Mucosa of gallbladder (tissue), 1 donor: ENCODE measurements around the gene TMEM272. TPM values are rescaled to one million over a fixed set of nuclear protein-coding genes. Genes with fewer than 3 reads are reported as not detected.

Experiments used
- DNase-seq: peaks from one replicate; pipeline ENCODE4 v3.0.0-alpha.2; 2020; ENCODE audit warnings: low spot score
- total RNA-seq: library from RNA; stranded (reverse); gene quantifications from one replicate; pipeline ENCODE4 v1.2.1, GENCODE V29; 2021
- donor health status: DM: no; HTN: no; CAD: no.

Gene TMEM272
- total RNA-seq, 1 donor from 2014 or later, result 1.0 TPM

- DNase-seq, result no peak
These were observed 39.7 kb downstream of the TMEM272 start for GRCh38 chr13:51805313-51805712.

GRCh38 chr13:51804295-51805172 lies 40.4 kb downstream of the TMEM272 start:
- no peak for DNase-seq

DNA sequence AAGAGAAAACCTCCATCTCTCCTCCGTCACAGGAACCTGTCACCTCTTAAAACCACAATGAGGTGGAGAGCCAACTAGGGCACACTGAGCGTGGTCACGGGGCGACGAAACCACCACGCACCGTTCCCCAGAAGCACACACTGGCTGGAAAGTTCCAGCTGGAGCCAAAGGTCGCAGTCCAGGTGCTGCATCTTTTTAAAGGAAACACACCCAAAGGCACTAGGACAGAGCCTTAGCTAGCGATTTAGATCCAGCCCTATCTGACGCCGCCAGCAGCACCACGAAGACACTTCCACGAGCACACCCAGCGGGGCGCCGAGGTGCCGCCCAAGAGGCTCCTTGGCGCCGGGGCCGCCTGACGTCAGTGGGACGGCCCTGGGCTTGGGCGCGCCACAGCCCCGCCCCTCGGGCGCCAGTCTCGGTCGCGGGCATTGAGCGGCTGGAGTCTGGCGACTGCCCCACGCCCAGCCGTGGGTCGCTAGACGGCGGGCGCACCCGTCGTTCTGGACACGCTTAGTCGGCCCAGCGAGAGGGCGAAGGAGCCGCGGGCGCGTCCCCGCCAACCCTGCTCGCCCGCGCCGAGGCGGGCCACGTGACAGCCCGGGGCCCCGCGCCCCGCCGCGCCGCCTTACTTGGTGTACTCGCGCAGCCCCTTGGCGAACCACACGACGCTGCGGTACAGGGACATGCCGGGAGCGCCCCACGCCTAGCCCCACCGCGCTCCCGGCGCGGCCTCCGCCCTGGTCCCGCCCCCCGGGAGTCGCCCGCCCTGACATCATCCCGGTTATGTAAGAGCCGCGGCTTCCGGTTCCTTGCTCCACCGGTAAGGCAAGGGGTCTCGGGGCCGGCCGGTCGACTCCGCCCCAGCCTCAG lies 41.3 kb downstream of the TMEM272 start, which contains the start of gene DHRS12:
TSS of gene DHRS12 (minus strand) at position 742 of the 873 bp plus-strand sequence. CDS start 4,504 bp downstream, outside the sequence.
- peak; percentile 92 for DNase-seq

GRCh38 chr13:51802631-51803418 lies 42.2 kb downstream of the TMEM272 start:
- no peak for DNase-seq

DNA sequence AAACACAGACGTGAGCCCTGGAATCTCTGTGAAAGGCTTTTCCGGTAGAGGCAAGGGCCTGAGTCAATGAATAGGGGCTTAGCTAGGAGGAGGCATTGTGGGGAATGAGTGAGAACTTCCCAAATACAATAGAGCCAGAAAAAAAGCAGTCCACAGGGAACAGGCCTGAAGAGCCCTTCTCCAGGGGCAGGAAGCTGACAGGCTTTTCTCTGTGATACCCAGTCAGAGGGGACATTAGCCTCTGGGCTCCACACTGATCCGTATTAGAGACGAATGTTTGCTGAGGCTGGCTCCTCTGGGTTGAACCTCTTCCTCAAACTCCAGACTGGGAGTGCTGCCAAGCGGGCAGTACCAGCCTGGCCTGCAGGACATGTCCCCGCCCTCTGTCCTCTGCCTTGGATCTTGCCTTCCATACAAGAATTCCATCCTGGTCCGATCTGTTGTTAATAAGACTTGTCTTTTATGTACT lies 43.3 kb downstream of the TMEM272 start:
- peak; percentile 88 for DNase-seq

DNA sequence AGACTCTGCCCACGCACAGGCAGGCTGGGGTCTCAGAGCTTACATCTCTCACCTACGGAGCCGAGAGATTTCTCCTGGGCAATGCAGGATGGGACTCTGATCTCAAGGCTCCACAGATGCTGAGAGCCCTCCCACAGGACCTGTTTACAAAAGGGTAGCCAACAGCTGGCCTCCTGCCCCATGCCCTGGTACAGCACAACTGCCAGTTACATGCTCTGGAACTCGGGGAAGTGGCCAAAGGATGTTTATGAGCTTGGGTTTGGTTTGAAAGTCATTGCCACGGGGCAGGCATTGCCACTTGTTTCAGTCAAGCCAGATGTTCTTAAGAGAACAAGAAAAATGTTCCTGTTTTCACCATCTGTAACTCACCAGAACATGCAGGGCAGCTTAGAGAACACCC lies 44.5 kb downstream of the TMEM272 start:
- DNase-seq, result no peak

- DNase-seq, result no peak
These were observed 45.7 kb downstream of the TMEM272 start for GRCh38 chr13:51799261-51799660.

- peak; percentile 62 for DNase-seq
These were observed 47.1 kb downstream of the TMEM272 start for GRCh38 chr13:51797664-51798488.

GRCh38 chr13:51796546-51796945 lies 48.4 kb downstream of the TMEM272 start:
- DNase-seq, result no peak

GRCh38 chr13:51795419-51795818 lies 49.6 kb downstream of the TMEM272 start:
- no peak for DNase-seq

DNA sequence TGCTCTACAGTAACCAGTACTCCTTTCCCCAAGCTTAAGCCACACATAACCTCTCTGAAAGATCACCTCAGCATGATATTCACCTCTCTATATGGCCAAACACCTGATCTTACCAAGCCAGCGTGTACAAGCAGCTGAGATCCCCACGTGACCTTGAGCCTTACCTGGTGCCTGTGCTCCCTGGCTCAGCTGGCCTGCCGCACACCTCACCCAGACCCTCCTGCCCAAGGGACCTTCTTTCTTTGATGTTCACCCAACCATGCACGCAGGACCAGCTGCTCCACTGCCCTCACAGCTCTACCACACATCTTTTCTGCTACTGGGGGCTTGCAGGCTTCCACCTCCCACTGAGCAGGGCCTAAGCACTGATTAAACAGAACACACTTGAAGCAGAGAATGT lies 50.0 kb downstream of the TMEM272 start:
- no peak for DNase-seq

DNA sequence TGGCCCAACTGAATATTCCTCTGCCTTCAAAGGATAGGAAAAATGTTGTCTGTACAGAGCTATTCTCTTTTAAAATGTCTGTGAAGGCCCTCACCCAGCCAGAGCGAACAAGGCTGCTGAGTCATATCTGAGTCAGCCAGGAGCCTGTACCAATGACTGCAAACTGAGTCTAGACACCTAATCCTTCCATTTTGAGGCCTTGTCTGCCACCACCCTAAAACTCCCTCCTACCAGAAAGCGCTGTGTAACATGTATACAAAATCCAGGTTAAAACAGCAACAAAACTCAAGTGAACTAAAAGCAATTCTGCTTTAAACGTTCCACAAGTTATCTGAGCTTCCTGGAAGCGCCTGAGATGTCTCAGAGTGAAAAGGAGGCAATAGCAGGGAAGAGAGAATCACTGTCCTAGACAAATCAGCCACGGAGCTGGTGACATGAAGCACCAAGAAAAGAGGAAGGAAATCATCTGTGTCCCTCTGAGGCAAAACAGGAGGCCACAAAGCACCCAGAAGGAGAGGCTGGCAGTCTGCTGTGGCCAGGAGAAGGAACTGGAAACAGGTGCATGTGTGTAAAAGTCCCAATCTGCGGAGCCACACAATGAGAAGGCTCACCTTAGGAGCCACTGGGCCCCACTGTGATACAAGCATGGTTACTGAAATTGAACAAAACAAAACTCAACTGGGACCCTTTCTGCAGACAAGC lies 51.3 kb downstream of the TMEM272 start:
- DNase-seq, result no peak

- no peak for DNase-seq
These were observed 58.3 kb downstream of the TMEM272 start for GRCh38 chr13:51786425-51787265.

DNA sequence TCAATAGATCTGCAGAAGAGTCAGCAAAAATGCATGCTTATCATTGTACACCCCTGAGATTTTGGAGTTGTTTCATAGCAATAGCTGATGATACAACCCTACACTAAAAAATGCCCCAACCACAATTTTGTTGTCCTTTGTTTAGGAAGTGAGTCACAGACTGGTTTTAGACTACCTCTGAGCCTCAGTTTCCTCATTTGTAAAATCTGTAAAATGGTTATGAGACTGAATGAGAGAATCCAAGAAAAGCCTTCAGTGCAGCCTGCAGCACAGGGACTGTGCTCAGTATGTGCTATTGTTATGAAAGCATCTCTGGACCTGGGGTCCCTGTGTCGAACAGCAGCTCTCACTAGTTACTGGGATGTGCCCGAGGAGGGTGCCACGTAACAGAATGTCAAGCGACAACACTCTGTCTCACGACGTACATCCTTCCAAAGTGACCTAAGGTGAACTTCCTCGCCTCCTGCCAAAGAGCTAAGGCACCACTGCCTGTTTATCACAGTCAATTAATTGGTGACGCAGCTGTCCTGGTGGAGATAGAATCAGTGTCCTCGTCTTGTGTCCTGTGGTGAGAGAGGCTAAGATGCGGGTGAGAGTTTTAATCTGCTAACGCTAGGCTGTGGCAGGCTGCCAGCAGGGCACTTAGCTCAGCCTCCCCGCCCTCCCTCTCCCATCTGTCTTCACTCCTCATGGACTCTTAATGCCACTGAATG lies 59.1 kb downstream of the TMEM272 start:
- no peak for DNase-seq

DNA sequence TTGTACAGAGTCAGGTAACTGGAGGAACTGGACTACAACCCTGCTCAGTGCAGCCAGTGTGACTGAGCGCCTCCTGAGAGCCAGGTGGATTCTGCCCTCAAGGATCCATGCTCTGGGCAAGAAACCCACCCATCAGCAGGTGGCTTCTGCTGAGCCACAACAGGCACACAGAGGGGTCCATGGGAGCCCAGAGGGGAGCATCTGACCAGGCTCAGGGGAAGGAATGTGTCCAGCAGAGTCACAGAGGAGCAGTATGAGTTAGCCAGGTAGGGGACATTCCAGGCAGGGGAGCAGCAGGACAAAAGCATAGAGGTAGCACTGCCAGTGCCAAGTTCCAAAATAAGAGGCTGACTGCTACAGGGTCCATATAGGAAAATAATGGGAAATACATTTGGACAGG lies 60.9 kb downstream of the TMEM272 start:
- DNase-seq, result no peak

GRCh38 chr13:51783428-51784094 lies 61.4 kb downstream of the TMEM272 start:
- DNase-seq, result no peak

DNA sequence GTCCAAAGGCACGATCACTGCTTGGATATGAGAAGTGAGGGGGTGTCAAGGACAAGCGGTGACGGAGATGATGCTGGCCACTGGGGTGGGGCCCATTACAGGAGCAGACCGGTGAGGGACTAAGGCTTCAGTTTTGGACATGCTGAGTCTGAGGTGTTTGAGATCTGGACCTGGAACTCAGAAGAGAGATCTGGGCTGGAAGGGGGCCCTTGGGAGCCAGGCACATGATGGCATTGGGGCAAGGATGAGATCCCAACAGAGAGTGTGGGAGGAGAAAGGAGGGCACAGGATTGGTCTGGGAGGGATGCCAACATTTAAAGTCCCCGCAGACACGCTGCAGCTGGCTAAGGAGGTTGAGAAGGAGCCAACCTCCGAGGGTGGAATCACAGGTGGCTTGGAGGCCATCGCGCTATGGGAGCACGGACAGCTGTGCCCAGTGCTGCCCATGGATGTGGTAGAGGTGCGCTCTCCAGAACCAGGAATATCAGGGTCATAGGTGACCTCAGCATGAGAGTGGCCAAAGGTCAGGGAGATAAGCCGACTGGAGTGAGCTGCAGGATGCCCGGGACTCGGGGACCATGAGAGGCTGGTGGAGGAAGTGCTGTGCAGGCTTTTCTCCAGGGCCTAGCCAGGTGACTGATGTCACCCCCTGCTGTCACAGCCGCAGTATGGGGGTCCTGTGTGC lies 62.8 kb downstream of the TMEM272 start:
- DNase-seq, result no peak
